Mesodermal cell (in vitro differentiated cells): ENCODE measurements around the gene BASP1.
"Not testable (repeated sequence)": the region's sequence is repeated elsewhere in the genome, so short reads cannot be mapped to it uniquely, and the experiment has no call there.

Source experiments
- H3K27ac ChIP-seq: 2 replicates; pipeline ENCODE4 v1.7.0; 2013; ENCODE audit warnings: mild to moderate bottlenecking, low read depth, low read length, moderate library complexity; ENCODE audit not compliant: severe bottlenecking
- H3K36me3 ChIP-seq: 2 replicates; pipeline ENCODE4 v1.7.1; 2013; ENCODE audit warnings: mild to moderate bottlenecking, low read length, moderate library complexity; ENCODE audit not compliant: control insufficient read depth, insufficient read depth
- H3K4me1 ChIP-seq: one replicate; pipeline ENCODE4 v1.7.1; 2013; ENCODE audit warnings: mild to moderate bottlenecking, low read length; ENCODE audit not compliant: insufficient read depth, control insufficient read depth, poor library complexity, severe bottlenecking
- H3K4me3 ChIP-seq: 2 replicates; pipeline ENCODE4 v1.7.0; 2013; ENCODE audit warnings: low read length, control low read depth, mild to moderate bottlenecking; ENCODE audit not compliant: insufficient read depth, poor library complexity, severe bottlenecking; ENCODE audit errors: extremely low read depth
- H3K9me3 ChIP-seq: 2 replicates; pipeline ENCODE4 v1.7.1; 2013; ENCODE audit warnings: mild to moderate bottlenecking, low read length, moderate library complexity; ENCODE audit not compliant: control insufficient read depth
- WGBS, 2 experiments: methylation state at CpG; one replicate each; pipeline ENCODE4 v1.1.5; 2013; ENCODE audit warnings: missing lambda C conversion rate in 2 of 2; ENCODE audit not compliant: insufficient coverage in 2 of 2; 5-methylcytosine and 5-hydroxymethylcytosine counted together

Gene BASP1

DNA sequence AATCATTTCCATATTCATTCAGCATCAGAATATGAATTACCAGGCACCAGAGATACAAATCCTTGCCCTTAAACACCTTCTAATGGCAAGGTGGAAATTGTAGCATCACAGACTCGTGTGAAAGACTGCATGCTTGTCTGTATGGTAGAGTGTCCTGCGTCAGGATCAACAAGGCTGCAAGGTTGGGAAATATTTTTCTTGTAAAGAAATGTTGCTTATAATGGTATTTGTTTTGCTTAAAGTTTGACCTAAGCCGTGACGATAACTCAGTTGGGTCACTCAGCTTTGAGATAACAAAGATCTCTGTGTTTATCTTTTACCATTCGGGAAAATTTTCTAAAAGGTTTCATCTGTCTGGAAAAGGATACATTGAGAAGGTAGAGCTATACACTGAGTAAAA is 87.6 kb downstream of the BASP1 start:
- Histone ChIP-seq H3K9me3 (no peaks in the 10 kb centered on the region), H3K36me3 (no peaks in the 10 kb centered on the region), H3K4me1 (peaks cover 27% of the 10 kb centered on the region), H3K4me3 (no peak overlapping the region), H3K27ac (peak overlapping the region; percentile 42)
- 87 to 96% methylated on average over 5 of the region's 5 CpGs for WGBS, 2 experiments

DNA sequence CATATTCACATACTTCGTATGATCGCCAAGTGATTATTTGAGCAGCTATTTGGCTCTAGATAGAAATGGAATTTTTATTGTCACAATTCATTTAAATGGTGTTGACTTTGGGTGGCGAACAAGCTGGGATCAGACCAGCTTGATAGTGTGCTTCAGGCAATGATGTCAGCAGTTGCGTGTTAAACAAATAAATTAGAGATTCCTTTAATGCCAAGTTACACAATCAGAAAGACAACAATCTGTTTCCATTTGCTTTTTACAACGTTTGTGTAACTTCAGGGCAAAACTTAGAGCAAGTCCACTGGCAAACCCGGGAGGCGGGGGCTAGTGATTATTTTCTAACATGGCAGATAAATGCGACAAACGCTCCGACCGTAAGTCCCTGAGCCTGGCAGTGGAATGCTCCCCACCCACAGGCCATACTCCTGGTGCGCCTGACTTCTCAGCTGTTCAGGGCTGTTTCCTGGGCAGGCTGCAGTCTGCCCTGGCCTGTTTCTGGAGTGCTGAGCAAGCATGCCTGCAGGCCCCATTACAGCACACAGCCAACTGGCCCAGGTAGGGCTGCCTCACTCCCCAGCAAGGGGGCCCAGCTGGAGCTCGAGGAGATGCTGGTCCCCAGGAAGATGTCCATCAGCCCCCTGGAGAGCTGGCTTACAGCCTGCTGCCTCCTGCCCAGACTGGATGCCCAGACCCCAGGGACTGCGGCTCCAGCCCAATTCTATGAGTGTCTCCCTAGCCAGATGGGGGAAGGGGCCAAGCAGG is 88.7 kb downstream of the BASP1 start:
- 84 to 90% methylated on average over 9 to 11 of the region's 14 CpGs for WGBS, 2 experiments
- peak overlapping the region; percentile 32 for H3K27ac ChIP-seq
- H3K9me3 ChIP-seq, result no peaks in the 10 kb centered on the region
- no peak overlapping the region for H3K4me3 ChIP-seq
- H3K4me1 ChIP-seq, result peaks cover 27% of the 10 kb centered on the region
- H3K36me3 ChIP-seq, result no peaks in the 10 kb centered on the region

DNA sequence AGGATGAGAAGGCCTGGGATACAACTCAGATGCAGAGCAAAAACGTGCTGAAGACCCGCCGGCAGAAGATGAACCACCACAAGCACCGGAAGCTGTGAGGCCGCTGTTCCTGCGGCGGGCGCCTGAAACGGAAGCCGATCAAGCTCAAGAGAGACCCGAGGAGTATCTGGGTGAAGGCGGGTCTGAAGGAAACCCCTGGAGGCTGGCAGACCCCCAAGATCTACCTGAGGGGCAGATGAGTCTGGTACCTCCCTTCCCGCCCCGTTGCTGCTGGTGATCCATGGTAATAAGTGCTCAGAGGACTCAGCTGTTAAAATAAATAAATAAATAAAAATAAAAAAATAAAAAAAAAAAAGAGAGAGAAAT is 89.3 kb downstream of the BASP1 start:
- no peak overlapping the region for H3K4me3 ChIP-seq
- H3K9me3 ChIP-seq, result no peaks in the 10 kb centered on the region
- no peaks in the 10 kb centered on the region for H3K36me3 ChIP-seq
- H3K4me1 ChIP-seq, result peaks cover 27% of the 10 kb centered on the region
- no peak overlapping the region for H3K27ac ChIP-seq
- WGBS, 2 experiments, result 92 to 93% methylated on average over 7 to 11 of the region's 14 CpGs

DNA sequence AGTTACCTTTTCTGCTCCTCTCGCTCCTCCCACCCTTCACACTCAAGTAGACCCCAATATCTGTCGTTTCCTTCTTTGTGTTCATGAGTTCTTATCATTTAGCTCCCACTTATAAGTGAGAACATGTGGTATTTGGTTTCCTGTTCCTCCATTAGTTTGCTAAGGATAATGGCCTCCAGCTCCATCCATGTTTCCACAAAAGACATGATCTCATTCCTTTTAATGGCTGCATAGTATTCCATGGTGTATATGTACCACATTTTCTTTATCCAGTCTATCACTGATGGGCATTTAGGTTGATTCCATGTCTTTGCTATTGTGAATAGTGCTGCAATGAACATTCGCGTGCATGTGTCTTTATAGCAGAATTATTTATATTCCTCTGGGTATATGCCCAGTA is 90.0 kb downstream of the BASP1 start:
- WGBS, 2 experiments, result 94% methylated on average over 3 of the region's 4 CpGs; no CpG with 5 or more reads in 1 of the 2 experiments
- H3K36me3 ChIP-seq, H3K9me3 ChIP-seq, H3K27ac ChIP-seq, H3K4me3 ChIP-seq: not testable (repeated sequence)
- peaks cover 27% of the 10 kb centered on the region for H3K4me1 ChIP-seq

DNA sequence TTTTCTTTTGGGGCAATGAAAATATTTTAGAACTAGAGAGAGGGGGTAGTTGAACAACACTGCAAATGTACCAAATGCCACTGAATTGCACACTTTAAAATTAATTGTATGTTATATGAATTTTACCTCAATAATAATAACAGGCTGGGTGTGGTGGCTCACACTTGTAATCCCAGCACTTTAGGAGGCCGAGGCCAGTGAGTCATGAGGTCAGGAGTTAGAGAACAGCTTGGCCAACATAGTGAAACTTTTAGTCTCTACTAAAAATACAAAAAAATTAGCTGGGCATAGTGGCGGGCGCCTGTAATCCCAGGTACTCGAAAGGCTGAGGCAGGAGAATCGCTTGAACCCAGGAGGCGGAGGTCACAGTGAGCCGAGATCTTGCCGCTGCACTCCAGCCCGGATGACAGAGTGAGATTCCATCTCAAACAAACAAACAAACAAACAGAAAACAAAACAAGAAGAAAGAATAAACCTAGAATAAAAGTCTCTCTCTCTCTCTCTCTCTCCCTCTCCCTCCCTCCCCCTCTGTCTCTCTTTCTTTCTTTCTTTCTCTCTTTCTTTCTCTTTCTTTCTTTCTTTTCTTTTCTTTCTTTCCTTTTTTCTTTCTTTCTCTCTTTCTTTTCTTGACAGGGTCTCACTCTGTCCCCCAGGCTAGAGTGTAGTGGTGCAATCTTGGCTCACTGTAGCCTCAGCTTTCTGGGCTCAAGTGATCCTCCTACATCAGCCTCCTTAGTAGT is 91.1 kb downstream of the BASP1 start:
- no peaks in the 10 kb centered on the region for H3K9me3 ChIP-seq
- WGBS, 2 experiments, result 99 to 100% methylated on average over 1 to 8 of the region's 9 CpGs
- no peak overlapping the region for H3K4me3 ChIP-seq
- no peak overlapping the region for H3K27ac ChIP-seq
- peaks cover 27% of the 10 kb centered on the region for H3K4me1 ChIP-seq
- no peaks in the 10 kb centered on the region for H3K36me3 ChIP-seq

DNA sequence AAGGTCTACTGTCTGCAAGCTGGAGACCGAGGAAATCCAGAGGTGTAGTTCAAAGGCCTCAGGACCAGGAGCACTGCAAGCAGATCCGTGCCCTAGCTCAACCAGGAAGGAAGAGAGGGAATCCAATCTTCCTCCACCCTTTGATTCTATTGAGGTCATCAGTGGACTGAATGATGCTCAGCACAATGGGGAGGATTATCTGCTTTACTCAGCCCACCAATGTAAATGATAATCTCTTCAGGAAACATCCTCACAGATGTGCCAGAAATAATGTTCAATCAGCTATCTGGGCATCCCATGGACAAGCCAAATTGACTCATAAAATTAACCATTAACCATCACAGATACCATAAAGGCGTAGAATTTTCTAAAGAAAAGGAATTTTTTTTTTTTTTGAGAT is 92.0 kb downstream of the BASP1 start:
- Histone ChIP-seq H3K4me3 (no peak overlapping the region), H3K9me3 (no peaks in the 10 kb centered on the region), H3K36me3 (no peaks in the 10 kb centered on the region), H3K4me1 (peaks cover 18% of the 10 kb centered on the region), H3K27ac (no peak overlapping the region)
- WGBS, 2 experiments, result 82 to 90% methylated on average over 1 to 2 of the region's 3 CpGs

DNA sequence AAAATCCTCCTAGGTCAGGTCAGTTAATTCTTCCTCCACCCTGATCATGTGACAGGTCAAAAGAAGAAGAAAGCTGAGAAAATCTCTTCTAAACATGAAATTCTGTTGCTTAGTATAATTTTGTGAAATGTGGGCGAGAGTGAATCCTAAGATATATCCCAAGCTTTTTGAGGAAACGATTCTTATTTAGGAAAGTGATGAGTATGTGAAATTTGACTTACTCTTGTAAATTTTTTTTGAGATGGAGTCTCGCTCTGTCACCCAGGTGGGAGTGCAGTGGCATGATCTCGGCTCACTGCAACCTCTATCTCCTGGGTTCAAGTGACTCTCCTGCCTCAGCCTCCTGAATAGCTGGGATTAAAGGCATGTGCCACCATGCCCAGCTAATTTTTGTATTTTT is 93.1 kb downstream of the BASP1 start:
- WGBS, 2 experiments, result 95 to 100% methylated on average over 2 to 4 of the region's 4 CpGs
- H3K27ac ChIP-seq, H3K9me3 ChIP-seq, H3K36me3 ChIP-seq, H3K4me3 ChIP-seq: not testable (repeated sequence)
- peaks cover 12% of the 10 kb centered on the region for H3K4me1 ChIP-seq

DNA sequence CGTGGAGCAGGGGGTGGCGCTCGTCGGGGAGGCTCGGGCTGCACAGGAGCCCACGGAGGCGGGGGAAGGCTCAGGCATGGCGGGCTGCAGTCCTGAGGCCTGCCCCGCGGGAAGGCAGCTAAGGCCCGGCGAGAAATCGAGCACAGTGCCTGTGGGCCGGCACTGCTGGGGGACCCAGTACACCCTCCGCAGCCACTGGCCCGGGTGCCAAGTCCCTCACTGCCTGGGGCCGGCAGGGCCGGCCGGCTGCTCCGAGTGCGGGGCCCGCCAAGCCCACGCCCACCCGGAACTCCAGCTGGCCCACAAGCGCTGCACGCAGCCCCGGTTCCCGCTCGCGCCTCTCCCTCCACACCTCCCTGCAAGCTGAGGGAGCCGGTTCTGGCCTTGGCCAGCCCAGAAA is 94.4 kb downstream of the BASP1 start:
- H3K27ac ChIP-seq, H3K36me3 ChIP-seq, H3K4me1 ChIP-seq, H3K4me3 ChIP-seq, H3K9me3 ChIP-seq: not testable (repeated sequence)
- 85 to 98% methylated on average over 3 to 6 of the region's 31 CpGs for WGBS, 2 experiments

DNA sequence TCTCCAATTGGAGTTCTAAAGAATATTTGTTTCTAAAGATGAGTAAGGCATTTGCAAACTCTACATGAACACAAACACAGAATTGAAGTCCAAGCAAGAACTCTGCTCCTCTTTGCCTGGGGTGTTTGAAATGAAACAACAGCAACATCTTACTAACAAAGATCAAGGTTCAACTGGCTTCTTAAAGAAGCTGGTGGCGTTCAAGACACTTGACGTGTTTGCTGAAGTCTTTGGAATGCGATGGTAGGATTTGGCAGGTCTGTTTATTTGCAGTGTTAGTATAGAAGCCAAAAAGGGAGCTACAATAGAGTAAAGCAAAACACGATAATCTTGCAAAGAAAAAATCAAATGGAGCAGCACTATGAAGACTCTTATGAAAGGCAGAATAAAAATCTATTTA is 94.9 kb downstream of the BASP1 start:
- 94 to 98% methylated on average over 2 to 4 of the region's 4 CpGs for WGBS, 2 experiments
- Histone ChIP-seq H3K27ac (no peak overlapping the region), H3K36me3 (no peaks in the 10 kb centered on the region), H3K9me3 (no peaks in the 10 kb centered on the region), H3K4me1 (peaks cover 5% of the 10 kb centered on the region), H3K4me3 (no peak overlapping the region)

DNA sequence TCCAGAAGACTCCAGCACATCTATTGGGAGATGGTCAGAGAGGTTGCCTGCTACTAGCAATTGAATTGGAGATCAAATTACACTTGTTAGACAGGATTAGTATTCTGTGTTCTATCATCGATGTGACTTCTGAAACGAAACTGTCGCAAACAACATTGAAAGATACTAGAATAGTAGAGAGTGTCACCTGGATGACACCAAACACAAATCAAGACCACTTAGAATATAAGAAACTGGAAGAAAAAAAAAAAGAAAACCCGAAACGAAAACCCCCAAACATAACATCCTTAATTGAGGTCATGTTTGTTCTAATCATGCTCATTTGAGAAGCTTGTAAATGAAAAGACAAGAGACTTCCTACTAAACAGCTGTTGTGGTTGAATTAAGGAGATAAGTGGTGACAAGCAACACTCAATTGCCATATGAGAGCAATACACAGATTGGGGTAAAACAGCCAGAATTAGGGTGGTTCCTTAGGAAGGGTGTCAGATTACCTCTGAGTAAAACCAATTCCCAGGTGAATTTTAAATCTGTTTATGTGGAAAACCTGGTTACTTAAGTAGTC is 97.6 kb downstream of the BASP1 start:
- Histone ChIP-seq H3K4me3 (no peak overlapping the region), H3K36me3 (no peaks in the 10 kb centered on the region), H3K27ac (no peak overlapping the region), H3K9me3 (no peaks in the 10 kb centered on the region), H3K4me1 (peaks cover 5% of the 10 kb centered on the region)
- WGBS, 2 experiments, result 100% methylated on average over 1 of the region's 5 CpGs; no CpG with 5 or more reads in 1 of the 2 experiments
